Suprapubic skin (tissue), 4 donors: Measurements from ENCODE around the gene TMEM145.

Source experiments
- EP300 ChIP-seq: sonication (generic); formaldehyde crosslinking; IDR thresholded peaks from one replicate; pipeline ENCODE4 v1.6.1; 2017; ENCODE audit warnings: antibody characterized with exemption
- POLR2A ChIP-seq, 2 donors: fragments of 450-650 bp; IDR thresholded peaks; one replicate each; pipeline ENCODE4 v1.6.1; 2017; ENCODE audit warnings: antibody characterized with exemption in 2 of 2, mild to moderate bottlenecking in 2 of 2, moderate library complexity in 2 of 2
- POLR2AphosphoS5 ChIP-seq, 3 donors: sonication (generic); formaldehyde crosslinking; IDR thresholded peaks; one replicate each; pipeline ENCODE4 v1.6.1; 2017; ENCODE audit warnings: antibody characterized with exemption in 3 of 3
- TF ChIP-seq, protein P1 (sequence below), 2 donors: fragments of 200-600 bp in 1 of 2; fragments of 450-650 bp in 1 of 2; sonication (generic) in 1 of 2; IDR thresholded peaks; one replicate each; pipeline ENCODE4 v1.5.1; 2016 to 2019; ENCODE audit warnings: antibody characterized with exemption in 2 of 2, mild to moderate bottlenecking in 1 of 2, moderate library complexity in 1 of 2

- TF ChIP-seq, protein P1, sequence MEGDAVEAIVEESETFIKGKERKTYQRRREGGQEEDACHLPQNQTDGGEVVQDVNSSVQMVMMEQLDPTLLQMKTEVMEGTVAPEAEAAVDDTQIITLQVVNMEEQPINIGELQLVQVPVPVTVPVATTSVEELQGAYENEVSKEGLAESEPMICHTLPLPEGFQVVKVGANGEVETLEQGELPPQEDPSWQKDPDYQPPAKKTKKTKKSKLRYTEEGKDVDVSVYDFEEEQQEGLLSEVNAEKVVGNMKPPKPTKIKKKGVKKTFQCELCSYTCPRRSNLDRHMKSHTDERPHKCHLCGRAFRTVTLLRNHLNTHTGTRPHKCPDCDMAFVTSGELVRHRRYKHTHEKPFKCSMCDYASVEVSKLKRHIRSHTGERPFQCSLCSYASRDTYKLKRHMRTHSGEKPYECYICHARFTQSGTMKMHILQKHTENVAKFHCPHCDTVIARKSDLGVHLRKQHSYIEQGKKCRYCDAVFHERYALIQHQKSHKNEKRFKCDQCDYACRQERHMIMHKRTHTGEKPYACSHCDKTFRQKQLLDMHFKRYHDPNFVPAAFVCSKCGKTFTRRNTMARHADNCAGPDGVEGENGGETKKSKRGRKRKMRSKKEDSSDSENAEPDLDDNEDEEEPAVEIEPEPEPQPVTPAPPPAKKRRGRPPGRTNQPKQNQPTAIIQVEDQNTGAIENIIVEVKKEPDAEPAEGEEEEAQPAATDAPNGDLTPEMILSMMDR (IDR thresholded peaks at IDR 0.05) = no peak
- TF ChIP-seq POLR2A (IDR thresholded peaks at IDR 0.05) = no peak
- TF ChIP-seq EP300 = no peak
- no peak for TF ChIP-seq POLR2AphosphoS5 (IDR thresholded peaks at IDR 0.05)
Observed at GRCh38 chr19:42366673-42367072, 53.6 kb downstream of the TMEM145 start.
